Uterus (tissue), 4 donors: ENCODE data around the gene FHIT. TPM values are rescaled to one million over a fixed set of nuclear protein-coding genes. Genes with fewer than 3 reads are reported as not detected.

Source experiments
- DNase-seq, 2 donors: peaks; one replicate each; pipeline ENCODE4 v3.0.0-alpha.2; 2019 to 2020
- H3K27ac ChIP-seq, 2 donors: fragments of 200-600 bp; sonication (generic); 1 replicate in 1 of 2; 2 replicates in 1 of 2; pipeline ENCODE4 v1.5.1; 2016 to 2018
- H3K27me3 ChIP-seq, 2 donors: fragments of 200-600 bp; sonication (generic); one replicate each; pipeline ENCODE4 v1.5.1; 2018 to 2019; ENCODE audit warnings: control low read depth in 1 of 2
- H3K36me3 ChIP-seq, 2 donors: fragments of 200-600 bp; sonication (generic); one replicate each; pipeline ENCODE4 v1.5.1; 2019; ENCODE audit warnings: control low read depth in 1 of 2
- H3K4me1 ChIP-seq, 2 donors: fragments of 200-600 bp; sonication (generic); one replicate each; pipeline ENCODE4 v1.5.1; 2018 to 2019; ENCODE audit warnings: control low read depth in 1 of 2
- H3K4me3 ChIP-seq, 2 donors: fragments of 200-600 bp; sonication (generic); 1 replicate in 1 of 2; 2 replicates in 1 of 2; pipeline ENCODE4 v1.5.1; 2018 to 2019; ENCODE audit warnings: mild to moderate bottlenecking in 1 of 2
- H3K9me3 ChIP-seq, 2 donors: fragments of 200-600 bp; sonication (generic); one replicate each; pipeline ENCODE4 v1.5.1; 2019; ENCODE audit warnings: control low read depth in 1 of 2
- CTCF ChIP-seq, 4 experiments: fragments of 200-600 bp in 2 of 4; fragments of 450-650 bp in 2 of 4; sonication (generic) in 2 of 4; IDR thresholded peaks; one replicate each; pipeline ENCODE4 v1.5.1; 2016 to 2019; ENCODE audit warnings: antibody characterized with exemption in 4 of 4, mild to moderate bottlenecking in 2 of 4, moderate library complexity in 1 of 4
- POLR2A ChIP-seq, 2 donors: fragments of 450-650 bp; IDR thresholded peaks; one replicate each; pipeline ENCODE4 v1.6.1; 2016; ENCODE audit warnings: antibody characterized with exemption in 2 of 2, mild to moderate bottlenecking in 1 of 2, moderate library complexity in 1 of 2
- intact Hi-C: fragments of 100-400 bp; cut with DNase I; formaldehyde crosslinking; loops from one replicate; pipeline ENCODE4 v1.15.1; 2023; ENCODE audit warnings: low total_unique reads
- total RNA-seq, 4 donors: library from RNA; depleted of rRNA in 3 of 4; stranded (reverse); fragments of >200 nt in 3 of 4; gene quantifications; one replicate each; pipeline versions ENCODE4 v1.1.0 to v1.2.4, GENCODE V29; 2014 to 2023
- donor health status: DM: yes; HTN: yes; CAD: no.

FHIT gene
- total RNA-seq, 4 donors from 2014 or later = 1.3 to 15.2 (median 7.3) TPM

GRCh38 chr3:59772416-59773408, 1478.5 kb downstream of the FHIT start:
- H3K27me3 ChIP-seq = no peaks in the 10 kb centered on the region
- no peaks in the 10 kb centered on the region for H3K36me3 ChIP-seq
- H3K27ac ChIP-seq = no peak overlapping the region
- no peaks in the 10 kb centered on the region for H3K9me3 ChIP-seq
- no peak for DNase-seq
- TF ChIP-seq CTCF (IDR thresholded peaks at IDR 0.05) (no peak), POLR2A (IDR thresholded peaks at IDR 0.05) (no peak)
- no peak overlapping the region for H3K4me3 ChIP-seq
- intact Hi-C loops = no loop called here
- no peaks in the 10 kb centered on the region for H3K4me1 ChIP-seq

GRCh38 chr3:59771768-59772181, 1479.5 kb downstream of the FHIT start:
- H3K27ac ChIP-seq = no peak overlapping the region
- H3K27me3 ChIP-seq = no peaks in the 10 kb centered on the region
- no peaks in the 10 kb centered on the region for H3K4me1 ChIP-seq
- no peaks in the 10 kb centered on the region for H3K36me3 ChIP-seq
- DNase-seq = no peak
- intact Hi-C loops = no loop called here
- TF ChIP-seq CTCF (IDR thresholded peaks at IDR 0.05) = no peak
- no peak overlapping the region for H3K4me3 ChIP-seq
- no peaks in the 10 kb centered on the region for H3K9me3 ChIP-seq

GRCh38 chr3:59769127-59769750, 1482.0 kb downstream of the FHIT start:
- H3K4me3 ChIP-seq = no peak overlapping the region
- H3K27ac ChIP-seq = no peak overlapping the region
- no peak for TF ChIP-seq POLR2A (IDR thresholded peaks at IDR 0.05)
- no peak for TF ChIP-seq CTCF (IDR thresholded peaks at IDR 0.05)
- intact Hi-C loops = no loop called here
- H3K4me1 ChIP-seq = peaks cover 0 to 7% of the 10 kb centered on the region in 2 donors
- no peaks in the 10 kb centered on the region for H3K9me3 ChIP-seq
- H3K36me3 ChIP-seq = no peaks in the 10 kb centered on the region
- H3K27me3 ChIP-seq = no peaks in the 10 kb centered on the region
- DNase-seq = no peak

GRCh38 chr3:59766200-59766872, 1484.9 kb downstream of the FHIT start:
- H3K4me1 ChIP-seq = peaks cover 0 to 7% of the 10 kb centered on the region in 2 donors
- peak in 1 of 2 donors; percentile 61 for DNase-seq
- H3K9me3 ChIP-seq = no peaks in the 10 kb centered on the region
- H3K27me3 ChIP-seq = no peaks in the 10 kb centered on the region
- H3K36me3 ChIP-seq = no peaks in the 10 kb centered on the region
- TF ChIP-seq POLR2A (IDR thresholded peaks at IDR 0.05) (no peak), CTCF (IDR thresholded peaks at IDR 0.05) (no peak)
- intact Hi-C loops = no loop called here
- peak overlapping the region; percentile 55 to 59 for H3K27ac ChIP-seq
- H3K4me3 ChIP-seq = no peak overlapping the region
